ENCODE data around the gene POFUT2.

Gene POFUT2

GRCh38 chr21:45301521-45302081 lies 13.9 kb upstream of the POFUT2 start:
- TF ChIP-seq REST (IDR thresholded peaks at IDR 0.05; ENCODE audit: insufficient read depth in 1 of 2, low read depth in 2 of 2, low read length in 2 of 2) (no peak), SIN3A (IDR thresholded peaks at IDR 0.05; ENCODE audit: borderline replicate concordance, insufficient read depth, low read length) (no peak), TAF1 (IDR thresholded peaks at IDR 0.05; ENCODE audit: borderline replicate concordance, insufficient read depth, low read length) (no peak), FOXP2 (optimal IDR thresholded peaks at IDR 0.05; ENCODE audit: borderline replicate concordance, extremely low read depth, extremely low read length, insufficient read depth) (no peak), POLR2AphosphoS5 (IDR thresholded peaks at IDR 0.05; ENCODE audit: low read depth, low read length) (no peak)

GRCh38 chr21:45300786-45301520 lies 13.3 kb upstream of the POFUT2 start:
- TF ChIP-seq TAF1 (IDR thresholded peaks at IDR 0.05; ENCODE audit: borderline replicate concordance, insufficient read depth, low read length) (no peak), POLR2AphosphoS5 (IDR thresholded peaks at IDR 0.05; ENCODE audit: low read depth, low read length) (no peak), SIN3A (IDR thresholded peaks at IDR 0.05; ENCODE audit: borderline replicate concordance, insufficient read depth, low read length) (no peak), FOXP2 (optimal IDR thresholded peaks at IDR 0.05; ENCODE audit: borderline replicate concordance, extremely low read depth, extremely low read length, insufficient read depth) (no peak), REST (IDR thresholded peaks at IDR 0.05; ENCODE audit: insufficient read depth in 1 of 2, low read depth in 2 of 2, low read length in 2 of 2) (no peak)

GRCh38 chr21:45299864-45300785 lies 12.4 kb upstream of the POFUT2 start:
- no peak for TF ChIP-seq FOXP2 (optimal IDR thresholded peaks at IDR 0.05; ENCODE audit: borderline replicate concordance, extremely low read depth, extremely low read length, insufficient read depth)
- TF ChIP-seq REST (IDR thresholded peaks at IDR 0.05; ENCODE audit: insufficient read depth in 1 of 2, low read depth in 2 of 2, low read length in 2 of 2) = no peak
- no peak for TF ChIP-seq POLR2AphosphoS5 (IDR thresholded peaks at IDR 0.05; ENCODE audit: low read depth, low read length)
- TF ChIP-seq SIN3A (IDR thresholded peaks at IDR 0.05; ENCODE audit: borderline replicate concordance, insufficient read depth, low read length) = no peak
- no peak for TF ChIP-seq TAF1 (IDR thresholded peaks at IDR 0.05; ENCODE audit: borderline replicate concordance, insufficient read depth, low read length)

GRCh38 chr21:45299026-45299863 lies 11.6 kb upstream of the POFUT2 start:
- no peak for TF ChIP-seq REST (IDR thresholded peaks at IDR 0.05; ENCODE audit: insufficient read depth in 1 of 2, low read depth in 2 of 2, low read length in 2 of 2)
- TF ChIP-seq POLR2AphosphoS5 (IDR thresholded peaks at IDR 0.05; ENCODE audit: low read depth, low read length) = no peak
- TF ChIP-seq FOXP2 (optimal IDR thresholded peaks at IDR 0.05; ENCODE audit: borderline replicate concordance, extremely low read depth, extremely low read length, insufficient read depth) = no peak
- TF ChIP-seq TAF1 (IDR thresholded peaks at IDR 0.05; ENCODE audit: borderline replicate concordance, insufficient read depth, low read length) = no peak
- TF ChIP-seq SIN3A (IDR thresholded peaks at IDR 0.05; ENCODE audit: borderline replicate concordance, insufficient read depth, low read length) = no peak

Measured in PFSK-1 (cell line).